Bone marrow (tissue), 2 donors: ENCODE results near the gene ZNRD2.

Experiments
- DNase-seq, 2 donors: peaks; one replicate each; lab custom pipeline; 2025; lab: John Stamatoyannopoulos, UW

Gene ZNRD2

GRCh38 chr11:65588199-65589054 is 18.1 kb downstream of the ZNRD2 start:
- DNase-seq = peak; percentile 24 to 56

DNA sequence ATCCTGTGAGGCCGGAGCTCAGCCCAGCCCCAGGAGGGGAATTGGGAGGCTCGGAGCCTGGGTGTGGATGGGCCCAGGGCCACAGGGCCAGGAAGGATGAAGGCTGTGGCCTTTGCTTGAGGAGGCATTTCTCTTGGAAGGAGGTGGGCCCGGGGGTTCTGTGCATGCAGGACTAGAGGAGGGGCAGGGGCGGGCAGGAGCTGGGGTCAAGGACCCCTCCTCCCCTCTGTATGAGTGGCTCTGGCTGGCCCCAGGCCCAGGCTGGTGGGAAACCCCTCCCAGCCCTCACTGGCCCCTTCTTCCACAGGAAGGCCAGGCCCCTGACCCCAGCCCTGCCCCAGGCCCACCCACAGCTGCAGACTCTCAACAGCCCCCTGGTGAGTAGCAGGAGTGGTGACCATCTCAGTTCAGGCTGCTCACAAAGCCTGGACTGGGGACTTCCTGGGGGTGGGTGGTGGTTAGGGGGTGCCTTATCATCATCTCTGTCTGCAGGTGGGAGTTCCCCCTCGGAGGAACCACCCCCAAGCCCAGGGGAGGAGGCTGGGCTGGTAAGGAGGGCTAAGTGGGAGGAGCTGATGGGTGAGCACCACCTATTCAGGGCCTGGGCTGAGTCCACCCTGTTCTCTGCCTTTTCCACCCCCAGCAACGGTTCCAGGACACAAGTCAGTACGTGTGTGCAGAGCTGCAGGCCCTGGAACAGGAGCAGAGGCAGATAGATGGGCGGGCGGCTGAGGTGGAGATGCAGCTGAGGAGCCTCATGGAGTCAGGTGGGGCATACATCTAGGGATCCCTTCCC is 19.4 kb downstream of the ZNRD2 start:
- DNase-seq = no peak

DNA sequence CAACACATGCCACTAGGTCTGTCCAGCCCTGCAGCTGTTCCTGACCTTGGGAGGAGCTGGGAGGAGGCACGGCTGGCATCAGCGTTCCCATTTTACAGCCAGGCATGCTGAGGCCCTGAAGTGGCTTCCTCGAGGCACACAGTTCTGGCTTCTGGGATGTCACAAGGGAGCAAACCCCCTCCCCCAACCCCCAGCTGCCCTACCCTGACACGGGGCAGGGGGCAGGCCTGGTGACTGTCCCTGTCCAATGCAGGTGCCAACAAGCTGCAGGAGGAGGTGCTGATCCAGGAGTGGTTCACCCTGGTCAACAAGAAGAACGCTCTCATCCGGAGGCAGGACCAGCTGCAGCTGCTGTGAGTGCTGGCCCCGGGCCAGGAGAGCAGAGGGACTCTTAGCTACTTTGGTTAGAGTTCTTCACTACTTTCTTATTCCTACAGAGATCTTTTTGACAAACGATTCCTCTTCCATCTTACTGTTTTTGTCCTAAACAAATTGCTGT is 20.0 kb downstream of the ZNRD2 start:
- DNase-seq = no peak

DNA sequence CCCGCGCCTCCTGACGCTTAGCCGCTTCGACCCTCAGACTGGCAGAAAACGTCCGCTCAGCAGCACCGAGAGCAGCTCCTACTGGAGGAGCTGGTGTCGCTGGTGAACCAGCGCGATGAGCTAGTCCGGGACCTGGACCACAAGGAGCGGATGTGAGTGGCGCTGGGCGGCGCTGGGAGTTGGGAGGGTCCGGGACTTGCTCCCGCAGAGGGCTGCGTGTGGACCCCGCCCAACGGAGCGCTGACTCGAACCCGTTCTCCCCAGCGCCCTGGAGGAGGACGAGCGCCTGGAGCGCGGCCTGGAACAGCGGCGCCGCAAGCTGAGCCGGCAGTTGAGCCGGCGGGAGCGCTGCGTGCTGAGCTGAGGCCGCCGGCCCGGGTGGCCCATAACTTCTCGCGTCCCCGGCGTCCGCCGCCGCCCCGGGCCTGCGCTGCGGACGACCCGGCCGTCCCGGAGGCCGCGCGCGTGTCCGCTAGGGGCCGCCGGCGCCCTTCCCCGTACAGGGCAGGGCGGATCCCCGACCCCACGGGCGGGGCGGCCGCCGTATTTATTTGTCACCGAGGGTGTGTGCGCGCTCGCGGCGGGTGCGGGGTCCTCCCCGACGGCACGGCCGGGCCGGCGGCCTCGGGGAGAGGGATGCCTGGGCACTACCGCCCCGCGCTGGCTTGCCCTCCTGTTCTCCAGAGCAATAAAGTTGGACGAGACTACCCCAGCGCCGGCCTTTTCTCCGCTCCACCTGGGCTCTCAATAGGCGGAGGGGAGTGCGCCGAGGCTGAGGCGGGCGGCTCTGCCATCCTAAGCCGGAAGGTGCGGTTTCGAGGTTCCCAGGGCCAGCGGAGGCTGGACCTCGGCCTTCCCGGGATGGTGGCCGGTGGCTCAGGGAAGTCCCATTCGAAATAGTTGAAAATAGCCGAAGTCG is 21.9 kb downstream of the ZNRD2 start:
- DNase-seq = no peak

DNA sequence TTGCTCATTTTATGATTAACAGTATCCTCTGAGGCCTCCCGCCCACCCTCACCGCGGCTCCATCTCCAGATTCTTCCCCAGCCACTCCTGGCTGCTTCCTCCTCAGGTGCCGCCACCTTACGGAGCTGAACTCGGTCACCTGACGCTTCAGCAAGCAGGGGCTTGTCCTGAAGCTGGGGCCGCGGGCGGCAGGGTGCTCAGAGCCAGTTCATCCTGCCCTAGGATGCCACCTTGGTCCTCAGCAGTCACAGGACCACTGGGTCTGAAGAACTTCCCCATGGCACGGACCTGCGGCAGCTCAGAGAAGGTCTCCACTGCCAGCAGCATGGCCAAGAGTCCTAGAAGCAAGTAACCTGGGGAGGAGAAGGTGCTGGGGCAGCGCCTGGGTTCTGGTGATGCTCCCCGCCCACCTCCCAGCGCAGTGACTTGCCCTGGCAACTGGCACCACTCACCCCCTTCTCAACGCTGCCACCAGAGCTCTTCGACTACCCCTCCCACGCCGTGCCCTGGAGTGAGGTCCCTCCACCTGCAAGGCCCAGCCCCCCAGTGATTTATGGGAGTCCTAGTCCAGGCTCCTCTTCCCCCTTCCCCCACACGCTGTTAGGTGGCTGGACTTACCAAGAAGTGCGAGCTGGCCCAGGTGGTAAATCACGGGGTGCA is 22.7 kb downstream of the ZNRD2 start:
- no peak for DNase-seq

- DNase-seq = no peak
Observed at GRCh38 chr11:65593518-65594414, 23.5 kb downstream of the ZNRD2 start.

DNA sequence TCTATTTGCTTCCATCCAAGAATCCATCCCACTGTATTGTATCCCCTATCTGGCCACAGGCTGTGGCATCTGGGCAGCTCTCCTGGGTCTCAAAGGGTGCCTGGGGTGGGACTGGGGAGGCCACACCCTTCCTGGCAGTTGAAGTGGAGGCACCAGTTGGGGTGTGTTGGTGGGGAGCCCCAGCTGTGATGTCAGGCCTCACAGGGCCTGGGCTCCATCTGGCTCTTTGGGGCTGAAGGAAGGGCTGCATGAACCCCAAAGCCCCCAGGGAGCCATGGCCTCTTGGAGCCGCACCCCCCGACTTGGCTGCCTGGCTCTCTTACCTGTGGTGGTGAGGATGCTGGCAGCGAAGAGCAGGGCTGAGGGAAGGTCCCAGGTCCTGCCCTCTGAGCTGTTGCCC is 24.9 kb downstream of the ZNRD2 start:
- DNase-seq = no peak

- no peak for DNase-seq
Observed at GRCh38 chr11:65595543-65596281, 25.4 kb downstream of the ZNRD2 start, which contains the start of gene KCNK7. Gene KCNK7 (minus strand): TSS chr11:65595800. CDS start chr11:65595772, 28 bp downstream.

GRCh38 chr11:65596520-65596919 is 26.2 kb downstream of the ZNRD2 start:
- DNase-seq = no peak

DNA sequence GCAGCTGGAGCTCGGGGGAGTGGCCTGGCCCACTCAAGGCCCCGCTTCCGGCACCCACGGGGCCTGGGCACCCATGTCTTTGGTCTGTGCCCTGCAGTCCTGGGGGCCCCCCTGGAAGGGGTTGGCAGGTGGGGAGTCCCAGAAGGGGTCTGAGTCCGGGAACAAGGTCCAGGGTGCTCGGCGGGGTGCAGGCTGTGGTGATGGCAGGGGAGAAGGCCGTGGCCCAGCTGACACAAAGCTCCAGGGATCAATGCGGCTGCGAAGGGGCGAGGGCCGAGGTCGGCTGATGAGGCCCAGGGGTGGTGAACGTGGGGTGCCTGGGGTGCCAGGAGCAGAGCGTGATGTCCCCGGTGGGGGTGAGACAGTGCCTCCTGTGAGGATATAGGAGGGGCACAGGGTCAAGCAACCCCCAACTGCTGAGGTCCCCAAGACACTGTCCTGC is 28.0 kb downstream of the ZNRD2 start:
- no peak for DNase-seq

- no peak for DNase-seq
Observed at GRCh38 chr11:65599216-65599954, 29.1 kb downstream of the ZNRD2 start.

DNA sequence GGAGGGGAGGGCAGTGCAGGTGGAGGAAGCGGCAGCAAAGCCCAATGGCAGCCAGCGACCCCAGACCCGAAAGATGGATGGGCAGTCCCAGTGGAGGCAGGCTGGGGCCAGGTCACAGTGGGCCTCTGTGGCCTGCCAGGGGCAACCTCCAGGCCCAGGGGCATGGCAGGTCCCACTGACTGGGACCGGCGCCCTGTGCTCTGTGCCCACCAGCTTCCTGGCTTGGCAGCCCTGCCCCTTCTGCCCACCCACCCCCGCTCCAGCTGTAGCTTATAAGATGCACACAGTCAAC is 29.6 kb downstream of the ZNRD2 start:
- DNase-seq = no peak

DNA sequence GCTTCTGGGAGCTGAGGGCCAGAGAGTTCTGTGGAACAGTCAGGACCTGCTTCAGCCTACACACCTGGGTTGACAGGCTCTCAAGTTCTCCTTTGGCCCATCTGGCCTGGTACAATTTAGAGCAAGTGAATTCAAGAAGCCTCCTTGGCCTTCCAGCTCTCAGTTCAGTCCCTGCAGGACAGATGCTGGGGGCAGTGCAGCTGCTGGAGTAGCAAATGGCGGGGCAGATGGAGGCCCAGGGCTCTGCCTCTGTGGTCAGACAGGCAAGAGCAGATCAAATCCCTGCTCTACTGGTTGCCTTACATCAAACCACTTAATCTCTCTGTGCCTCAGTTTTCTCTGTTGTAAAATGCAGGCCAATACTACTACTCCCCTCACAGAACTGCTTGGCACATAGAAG is 34.0 kb downstream of the ZNRD2 start:
- DNase-seq = no peak

DNA sequence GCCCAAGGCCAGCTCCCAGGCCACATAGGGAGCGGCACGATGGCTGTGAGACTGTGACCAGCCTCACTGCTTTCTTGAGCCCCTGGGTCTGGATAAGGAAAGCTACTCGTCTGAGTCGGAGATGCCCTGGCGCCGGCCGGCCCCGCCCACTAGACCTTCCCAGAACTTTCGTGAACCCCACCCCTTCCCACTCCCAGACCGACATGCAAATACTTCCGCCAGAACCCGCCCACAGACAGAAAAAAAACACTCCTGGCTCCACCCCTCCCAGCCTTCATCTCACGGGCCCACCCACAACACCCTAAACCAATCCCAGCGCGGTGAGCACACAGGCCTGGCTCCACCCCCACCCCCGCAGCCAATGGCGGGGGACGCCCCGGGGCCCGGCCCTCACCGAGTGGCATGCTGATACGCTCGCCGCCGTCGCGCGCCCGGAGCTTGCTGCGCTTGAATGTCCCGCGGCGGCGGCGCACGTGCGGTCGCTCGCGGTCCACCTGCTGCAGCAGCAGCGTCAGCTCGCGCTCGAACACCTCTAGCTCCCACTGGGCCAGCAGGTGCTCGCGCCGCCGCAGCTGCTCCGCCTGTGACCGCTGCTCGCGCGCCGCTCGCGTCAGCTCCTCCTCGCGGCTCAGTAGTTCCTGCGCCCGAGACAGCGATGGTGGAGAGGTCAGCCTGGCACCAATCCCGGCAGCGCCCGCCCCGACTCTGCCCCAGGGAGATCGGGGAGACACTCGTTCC is 36.8 kb downstream of the ZNRD2 start:
- no peak for DNase-seq

DNA sequence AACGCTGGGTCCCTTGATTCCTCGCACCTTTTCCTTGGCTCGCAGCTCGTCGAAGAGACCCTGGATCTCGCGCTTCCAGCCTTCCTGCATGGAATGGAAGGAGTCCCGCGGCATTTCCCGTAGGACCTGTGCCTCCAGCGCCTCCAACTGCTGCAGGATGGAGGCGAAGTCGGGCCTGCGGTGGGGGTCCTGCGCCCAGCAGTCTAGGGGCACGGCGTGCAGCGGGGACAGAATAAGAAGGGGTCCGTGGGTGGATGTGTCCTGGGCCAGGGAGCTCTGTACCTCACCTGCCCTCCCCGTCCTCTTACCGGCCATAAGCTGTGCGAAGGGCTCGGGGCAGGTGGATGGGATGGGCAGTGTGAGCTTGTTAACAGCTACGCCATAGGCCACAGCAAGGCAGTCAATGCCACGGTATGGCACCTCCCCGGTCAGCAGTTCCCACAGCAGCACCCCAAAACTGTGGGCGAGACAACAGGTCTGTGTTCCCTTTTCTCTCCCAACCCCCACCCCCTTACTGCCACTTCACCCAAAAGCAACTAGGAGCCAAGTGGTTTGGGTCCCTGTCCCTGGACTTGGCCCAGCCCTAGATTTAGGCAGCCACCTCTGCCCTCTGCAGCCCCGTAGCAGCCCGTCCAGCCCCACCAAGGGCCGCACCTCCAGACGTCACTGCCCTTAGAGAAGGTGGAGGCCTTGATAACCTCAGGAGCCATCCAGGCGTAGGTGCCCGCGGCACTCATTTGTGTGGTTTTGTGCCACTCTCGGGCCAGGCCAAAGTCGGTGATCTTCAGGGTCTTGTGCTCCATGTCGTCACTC is 37.5 kb downstream of the ZNRD2 start:
- no peak for DNase-seq

DNA sequence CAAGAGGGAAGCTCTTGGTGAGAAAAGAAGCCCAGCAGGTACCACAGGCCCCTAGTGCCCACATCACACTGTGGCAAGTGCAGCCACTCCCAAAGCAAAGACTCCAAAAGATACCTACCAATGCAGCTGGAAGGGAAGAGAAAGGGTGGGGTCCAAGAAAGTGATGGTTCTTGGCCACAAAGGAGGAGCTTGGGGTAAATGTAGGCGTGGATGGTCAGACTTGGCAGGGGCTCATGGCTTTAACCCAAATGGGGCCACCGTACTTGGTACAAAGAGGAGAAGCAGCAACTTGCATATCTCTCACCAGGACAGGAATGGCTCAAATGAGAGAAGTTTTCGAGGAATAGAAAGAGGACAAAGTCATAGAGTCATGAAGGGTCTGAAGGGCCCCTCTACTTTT is 39.0 kb downstream of the ZNRD2 start:
- no peak for DNase-seq

DNA sequence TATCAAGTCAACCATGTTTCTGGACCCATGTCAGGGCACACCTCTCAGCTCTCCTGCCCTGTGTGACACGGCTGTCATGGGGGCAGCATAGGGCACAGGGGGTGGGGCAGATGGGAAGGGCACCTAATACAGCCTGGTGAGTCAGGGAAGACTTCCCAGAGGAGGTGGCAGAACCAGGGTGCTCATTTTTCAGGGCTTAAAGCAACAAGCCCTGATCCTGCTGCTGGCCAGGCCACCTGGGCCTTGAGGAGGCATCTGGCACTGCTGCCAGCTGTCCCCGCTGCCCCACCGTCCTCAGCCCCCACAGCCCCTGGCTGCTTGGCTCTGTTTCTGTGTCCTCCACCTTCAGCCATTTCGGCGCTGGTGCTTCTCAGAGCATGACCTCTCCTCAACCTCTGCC is 39.4 kb downstream of the ZNRD2 start:
- no peak for DNase-seq
